DMS79 treated with DMSO at 0.1 percent for 48 hours (cell line): ENCODE data around the gene RNF151.

Experiments used
- DNase-seq: peaks from one replicate; lab custom pipeline; 2025; lab: John Stamatoyannopoulos, UW

Gene RNF151

DNA sequence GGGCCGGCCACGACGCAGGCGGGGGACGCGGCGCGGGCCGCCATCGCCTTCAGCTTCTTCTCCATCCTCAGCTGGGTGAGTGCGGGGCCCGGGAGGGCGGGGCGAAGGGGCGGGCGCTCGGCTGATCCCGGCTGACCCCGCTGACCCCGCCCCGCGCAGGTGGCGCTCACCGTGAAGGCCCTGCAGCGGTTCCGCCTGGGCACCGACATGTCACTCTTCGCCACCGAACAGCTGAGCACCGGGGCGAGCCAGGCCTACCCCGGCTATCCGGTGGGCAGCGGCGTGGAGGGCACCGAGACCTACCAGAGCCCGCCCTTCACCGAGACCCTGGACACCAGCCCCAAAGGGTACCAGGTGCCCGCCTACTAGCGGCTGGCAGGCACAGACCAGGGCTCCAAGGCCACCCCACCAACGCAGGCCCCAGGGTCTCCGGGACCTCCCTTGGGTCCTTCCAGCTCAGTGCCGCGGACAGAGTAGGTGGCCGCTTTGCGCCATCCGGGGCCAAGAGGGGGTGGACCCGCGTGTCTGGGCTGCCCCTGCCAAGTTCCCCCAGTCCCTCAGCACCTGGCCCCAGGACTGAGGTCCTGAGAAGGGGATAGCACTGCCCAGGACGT, 26.2 kb downstream of the RNF151 start:
- no peak for DNase-seq

DNA sequence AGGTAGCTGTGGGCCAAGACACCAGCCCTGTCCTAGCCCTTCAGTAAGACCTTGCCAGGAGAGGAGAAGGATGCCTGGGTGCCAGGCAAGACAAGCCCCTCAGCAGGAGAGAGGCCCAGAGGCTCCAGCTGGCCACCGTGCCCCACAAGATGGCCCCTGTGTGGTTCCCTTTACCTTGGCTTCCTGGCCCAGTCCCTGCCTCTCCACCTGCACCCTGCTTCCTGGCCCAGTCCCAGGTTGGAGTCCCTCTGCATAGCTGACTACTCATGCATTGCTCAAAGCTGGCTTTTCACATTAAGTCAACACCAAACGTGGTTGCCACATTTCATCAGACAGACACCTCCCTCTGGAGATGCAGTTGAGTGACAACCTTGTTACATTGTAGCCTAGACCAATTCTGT, 27.1 kb downstream of the RNF151 start:
- no peak for DNase-seq

DNA sequence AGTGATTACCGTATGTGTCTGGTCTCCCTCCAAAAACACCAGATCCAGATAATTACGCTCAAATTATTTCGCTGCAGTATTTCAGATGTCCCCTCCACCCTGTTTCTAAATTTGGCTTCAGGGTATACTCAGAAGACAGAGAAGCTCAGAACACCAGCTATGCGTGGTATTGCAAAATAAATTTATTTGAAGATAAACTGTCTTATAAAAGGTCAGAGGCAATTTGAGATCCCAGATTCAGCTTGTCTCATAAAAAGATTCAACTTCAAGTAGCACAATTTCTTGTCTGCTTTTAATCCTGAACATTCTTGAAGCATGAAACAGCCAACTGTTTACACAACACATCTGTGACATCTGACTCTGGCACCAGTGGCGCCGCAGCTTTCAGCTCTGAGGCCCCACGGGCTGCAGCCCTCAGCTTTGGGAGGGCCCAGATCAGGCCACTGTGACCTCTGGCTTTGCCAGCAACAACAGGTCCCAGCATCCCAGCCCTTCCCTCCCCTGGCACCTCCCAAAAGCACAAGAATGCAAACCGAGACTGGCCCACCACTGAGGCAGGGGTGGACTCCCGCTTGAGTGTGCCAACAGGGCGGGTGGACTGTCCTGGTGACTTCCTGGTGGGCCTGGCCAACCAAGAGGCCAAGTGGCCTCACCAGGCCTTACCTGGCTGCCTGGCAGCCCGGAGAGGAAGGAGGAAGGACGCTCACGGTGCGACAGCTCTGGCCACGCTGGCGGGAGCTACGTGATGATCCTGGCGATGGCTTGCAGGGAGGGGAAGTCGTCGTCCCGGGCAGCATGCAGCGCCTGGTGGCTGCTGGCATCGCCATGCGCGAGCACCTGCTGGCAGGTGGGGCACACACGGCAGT, 31.1 kb downstream of the RNF151 start:
- DNase-seq: no peak

DNA sequence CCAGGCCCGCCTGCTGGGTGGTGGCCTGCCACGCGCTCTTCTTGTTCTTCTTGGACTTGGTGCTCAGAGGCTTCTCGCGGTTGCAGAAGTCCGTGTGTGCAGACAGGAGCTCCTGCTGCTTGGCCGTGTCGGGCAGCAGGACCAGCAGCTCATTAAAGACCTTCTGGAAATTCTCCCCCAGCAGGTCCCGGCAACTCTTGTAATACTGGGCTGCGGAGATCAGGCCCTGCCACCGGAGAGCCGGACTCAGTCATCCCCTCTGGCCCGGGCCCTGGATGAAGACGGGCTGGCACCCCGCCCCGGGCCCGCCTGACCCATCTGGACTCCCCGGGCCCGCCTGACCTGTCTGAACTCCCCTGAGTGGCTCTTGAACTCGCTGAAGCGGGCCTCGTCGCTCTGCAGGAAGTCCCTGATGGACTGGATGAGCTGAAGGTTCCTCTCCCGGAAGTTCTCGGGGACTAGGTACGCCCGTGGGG, 31.7 kb downstream of the RNF151 start:
- DNase-seq: no peak

DNA sequence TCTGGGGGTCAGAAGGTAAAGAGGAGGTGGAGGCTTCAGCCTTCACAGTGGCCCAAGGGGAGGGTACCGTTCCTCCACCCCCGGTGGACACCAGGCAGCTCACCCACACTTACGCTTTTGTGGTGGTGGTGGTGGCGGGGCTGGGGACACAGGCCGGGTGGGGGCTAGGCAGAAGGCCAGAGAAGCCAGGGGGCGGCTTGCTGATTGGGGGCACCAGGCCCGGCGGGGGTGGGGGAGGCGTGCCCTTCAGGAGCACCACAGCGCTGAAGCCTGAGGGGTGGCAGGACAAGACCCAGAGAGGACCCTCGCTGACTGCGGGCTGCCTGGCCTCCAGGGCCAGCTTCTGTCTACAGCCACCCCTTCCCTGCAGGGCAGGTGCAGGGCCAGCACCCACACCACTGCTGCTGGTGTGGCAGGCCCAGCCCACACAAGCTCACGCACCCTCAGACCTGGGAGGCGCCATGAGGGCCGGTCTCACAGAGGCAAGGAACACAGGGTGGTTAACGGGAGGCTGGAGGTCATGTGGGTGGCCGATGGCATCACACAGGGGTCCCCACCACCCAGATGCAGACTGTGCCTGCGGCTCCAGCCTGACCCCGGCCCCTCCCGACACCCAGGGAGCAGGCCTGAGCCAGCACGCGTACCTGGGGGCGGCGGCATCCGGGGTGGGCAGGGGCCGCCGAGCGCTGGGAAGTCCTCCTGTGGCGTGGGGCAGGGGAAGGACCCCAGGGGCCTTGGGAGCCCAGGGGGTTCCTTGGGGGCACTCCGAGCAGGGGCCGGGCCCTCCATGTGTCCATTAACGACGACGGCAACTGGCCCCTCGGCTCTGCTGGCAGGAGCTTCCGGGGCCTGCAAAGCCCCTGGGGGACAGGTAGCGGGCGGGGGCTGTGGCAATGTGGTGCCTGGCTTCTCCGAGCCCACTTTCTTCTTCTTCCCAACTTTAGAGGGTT, 32.5 kb downstream of the RNF151 start:
- no peak for DNase-seq

DNA sequence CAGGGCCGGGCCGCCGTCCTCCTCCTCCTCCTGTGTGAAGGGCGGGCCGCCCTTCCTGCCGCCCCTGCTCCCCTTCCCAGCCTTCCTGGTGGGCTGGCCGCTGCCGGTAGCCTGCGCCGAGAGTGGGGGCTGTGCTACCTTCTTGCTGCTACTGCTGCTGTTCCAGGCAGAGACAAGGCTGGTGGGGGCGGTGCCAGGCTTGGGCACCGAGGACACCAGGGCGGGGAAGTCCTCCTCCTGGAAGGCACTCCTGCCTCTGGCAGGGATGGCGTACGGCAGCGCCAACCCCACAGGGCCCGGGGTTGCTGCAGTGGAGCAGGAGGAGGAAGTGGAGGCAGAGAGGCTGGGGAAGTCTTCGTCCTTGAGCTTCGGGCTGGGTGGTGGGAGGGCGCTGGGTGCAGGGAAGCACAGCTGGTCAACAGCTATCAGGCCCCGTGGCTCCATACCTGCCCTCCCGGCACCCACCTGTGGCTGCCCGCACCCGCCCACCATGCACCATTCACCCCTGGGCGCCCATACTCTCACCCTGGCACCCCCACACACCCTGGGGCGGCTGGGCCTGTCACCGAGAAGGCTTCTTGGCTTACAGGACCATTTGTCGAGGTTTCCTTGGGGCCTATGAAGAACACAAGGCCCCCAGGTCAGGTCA, 33.3 kb downstream of the RNF151 start:
- DNase-seq: no peak

GRCh38 chr16:2001035-2001434, 34.4 kb downstream of the RNF151 start:
- DNase-seq: no peak

DNA sequence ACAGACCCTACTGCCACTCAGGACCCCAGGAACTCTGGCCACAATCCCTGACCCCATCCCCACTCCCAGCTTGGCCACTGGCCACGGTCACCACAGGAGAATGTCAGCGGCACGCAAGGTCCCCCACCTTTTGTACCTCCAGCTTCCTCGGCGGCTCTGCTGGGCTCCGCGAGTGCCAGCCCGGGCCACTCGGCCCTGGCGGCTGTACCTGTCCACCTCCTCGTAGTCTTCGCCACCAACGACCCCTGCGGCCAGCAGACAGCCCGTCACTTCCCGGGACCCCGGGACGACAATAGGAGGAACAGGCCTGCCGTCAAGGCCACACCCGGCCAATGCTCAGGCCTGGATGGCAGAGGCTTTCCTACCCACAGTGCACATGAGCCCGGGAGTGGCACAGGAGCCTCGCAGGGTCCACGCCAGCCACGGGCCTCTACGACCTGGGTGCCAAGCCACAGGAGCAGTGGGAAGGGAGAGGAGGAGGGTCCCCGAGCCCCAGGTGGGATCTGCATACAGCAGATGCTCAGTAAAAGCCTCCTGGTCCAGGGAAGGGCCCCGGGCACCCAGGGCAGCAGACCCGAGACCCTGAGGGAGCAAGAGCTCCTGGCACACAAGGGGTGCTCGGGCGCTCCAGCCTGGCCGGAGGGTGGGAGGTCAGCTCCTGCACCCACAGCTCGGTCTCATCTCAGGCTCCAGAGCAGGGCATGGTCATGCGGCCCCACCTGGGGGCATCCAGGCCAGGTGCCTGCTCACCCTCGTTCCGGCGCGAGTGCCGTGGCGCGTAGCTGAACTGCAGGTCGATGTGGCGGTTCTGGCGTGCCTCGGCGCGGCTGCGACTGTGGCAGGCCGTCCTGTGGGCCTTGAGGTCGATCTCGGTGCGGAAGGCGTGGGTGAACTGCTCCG, 35.0 kb downstream of the RNF151 start:
- no peak for DNase-seq

DNA sequence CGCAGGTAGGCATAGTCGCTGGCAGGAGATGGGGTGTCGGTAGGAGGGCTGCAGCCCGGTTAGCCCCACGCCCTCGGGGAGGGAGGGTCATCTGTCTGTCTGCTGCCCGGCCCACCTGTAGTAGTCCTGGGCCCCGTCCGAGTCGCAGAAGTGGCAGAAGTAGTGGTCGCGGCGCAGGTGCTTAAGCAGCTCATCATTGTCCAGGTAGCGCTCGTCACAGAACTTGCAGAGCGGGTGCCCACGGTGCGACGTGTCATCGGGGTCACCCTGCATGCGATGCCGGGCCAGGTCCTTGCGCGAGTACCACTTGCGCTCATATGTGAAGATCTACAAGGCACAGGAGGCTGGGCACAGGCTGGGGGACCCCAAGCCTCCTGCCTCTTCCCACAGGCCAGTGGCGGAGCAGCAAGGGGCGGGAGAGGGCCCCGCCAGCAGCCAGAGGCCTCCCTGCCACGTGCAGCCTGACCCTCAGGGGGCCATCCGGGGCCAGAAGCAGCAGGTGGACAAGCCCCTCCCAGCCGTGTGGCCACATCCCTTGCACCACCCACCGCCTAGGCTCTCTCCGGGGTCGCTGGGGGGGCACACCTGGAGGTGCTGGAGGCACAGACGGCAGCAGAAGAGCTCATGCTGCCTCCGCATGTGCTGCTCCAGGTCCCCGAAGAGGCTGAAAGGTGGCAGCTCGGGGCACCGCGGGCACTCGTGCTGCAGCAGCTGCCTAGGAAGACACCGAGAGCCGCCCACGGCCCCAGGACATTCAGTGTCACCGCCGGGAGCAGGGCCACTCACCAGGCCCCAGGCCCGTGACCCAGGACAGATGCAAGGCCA, 36.0 kb downstream of the RNF151 start:
- no peak for DNase-seq

- DNase-seq: no peak
Measured at GRCh38 chr16:2003231-2003826, 36.7 kb downstream of the RNF151 start.

DNA sequence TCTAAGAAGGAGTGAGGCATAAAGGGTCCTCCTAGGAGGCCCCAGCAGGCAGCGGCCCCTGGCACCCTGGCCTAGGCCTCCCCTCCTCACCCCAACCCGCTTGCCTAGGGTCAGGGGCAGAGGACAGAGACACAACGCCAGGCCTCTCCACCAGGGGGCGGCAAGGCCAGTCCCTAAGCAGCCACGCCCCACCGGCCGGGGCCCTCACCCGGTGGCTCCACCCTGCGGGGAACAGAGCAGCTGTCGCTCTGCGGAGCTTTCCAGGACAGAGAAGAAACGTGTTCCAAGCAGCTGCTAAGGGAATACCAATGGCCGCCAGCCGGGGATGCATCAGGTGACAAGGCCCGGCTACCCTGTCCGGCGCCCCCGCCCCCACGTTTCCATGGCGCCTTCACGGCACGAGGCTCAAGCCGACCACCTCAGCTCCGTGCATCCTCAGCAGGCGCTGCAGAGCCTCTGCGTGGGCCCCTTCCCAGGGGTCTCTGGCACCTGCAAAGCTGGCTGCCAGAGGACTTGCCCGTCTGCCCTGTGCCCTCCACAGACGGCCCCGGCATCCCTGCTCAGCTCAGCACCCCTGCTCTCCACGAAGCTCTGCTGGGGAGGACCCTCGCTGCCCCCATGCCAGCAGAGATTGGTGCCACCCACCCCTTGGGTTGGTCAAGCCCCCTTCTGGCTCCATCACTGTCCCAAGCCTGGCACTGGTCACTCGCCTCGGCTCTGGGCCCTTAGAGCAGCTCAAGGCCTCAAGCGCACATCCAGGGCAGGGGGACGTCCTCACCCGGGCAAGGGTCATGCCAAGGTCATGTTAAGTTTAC, 37.4 kb downstream of the RNF151 start:
- DNase-seq: peak; percentile 13

- no peak for DNase-seq
Measured at GRCh38 chr16:2004795-2005517, 38.3 kb downstream of the RNF151 start.

GRCh38 chr16:2005646-2006045, 39.0 kb downstream of the RNF151 start:
- DNase-seq: peak; percentile 29

DNA sequence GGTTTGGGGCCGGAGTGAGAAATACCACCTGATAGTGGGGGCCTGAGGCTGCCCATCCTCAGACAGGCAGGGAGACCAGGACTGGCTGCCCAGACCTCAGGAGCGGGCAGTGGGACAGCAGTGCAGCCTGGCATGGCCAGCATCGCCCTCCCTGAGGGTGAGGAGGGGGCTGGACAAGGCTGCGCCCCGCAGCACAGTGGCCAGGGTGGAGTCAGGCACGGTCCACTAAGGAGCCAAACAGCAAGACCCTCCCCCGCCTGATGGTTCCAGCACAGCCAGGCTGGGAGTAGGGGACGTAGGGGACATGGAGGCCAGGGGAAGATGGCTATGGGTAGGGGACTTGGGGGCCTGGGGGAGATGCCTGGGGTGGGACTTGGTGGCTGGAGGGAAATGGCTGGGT, 39.7 kb downstream of the RNF151 start:
- DNase-seq: no peak

GRCh38 chr16:2007081-2007836, 40.6 kb downstream of the RNF151 start:
- DNase-seq: no peak

DNA sequence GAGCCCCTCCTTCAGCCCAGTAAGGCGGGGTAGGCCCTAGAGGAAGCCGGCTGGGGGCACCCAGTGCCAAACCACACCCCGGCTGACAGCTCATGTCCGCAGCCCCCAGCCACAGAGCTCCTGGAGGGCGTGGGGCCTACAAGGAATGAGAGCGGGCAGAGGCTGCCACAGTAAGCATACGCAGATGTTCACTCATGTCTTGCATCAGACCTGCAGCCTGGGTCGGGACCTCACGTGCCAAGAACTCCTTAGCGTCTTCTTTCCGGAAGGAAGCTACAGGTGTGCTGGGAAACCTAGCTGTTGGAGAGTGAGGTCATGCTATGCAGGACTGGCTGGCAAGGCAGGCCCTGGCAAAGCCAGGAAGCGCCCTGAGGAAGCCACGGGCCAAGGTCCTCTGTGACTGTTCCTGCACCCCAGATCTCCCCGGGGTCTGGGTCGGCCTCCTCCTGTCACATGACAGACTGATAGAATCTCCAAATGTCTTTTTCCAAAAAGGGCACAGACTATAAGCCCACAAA, 41.4 kb downstream of the RNF151 start:
- DNase-seq: no peak

DNA sequence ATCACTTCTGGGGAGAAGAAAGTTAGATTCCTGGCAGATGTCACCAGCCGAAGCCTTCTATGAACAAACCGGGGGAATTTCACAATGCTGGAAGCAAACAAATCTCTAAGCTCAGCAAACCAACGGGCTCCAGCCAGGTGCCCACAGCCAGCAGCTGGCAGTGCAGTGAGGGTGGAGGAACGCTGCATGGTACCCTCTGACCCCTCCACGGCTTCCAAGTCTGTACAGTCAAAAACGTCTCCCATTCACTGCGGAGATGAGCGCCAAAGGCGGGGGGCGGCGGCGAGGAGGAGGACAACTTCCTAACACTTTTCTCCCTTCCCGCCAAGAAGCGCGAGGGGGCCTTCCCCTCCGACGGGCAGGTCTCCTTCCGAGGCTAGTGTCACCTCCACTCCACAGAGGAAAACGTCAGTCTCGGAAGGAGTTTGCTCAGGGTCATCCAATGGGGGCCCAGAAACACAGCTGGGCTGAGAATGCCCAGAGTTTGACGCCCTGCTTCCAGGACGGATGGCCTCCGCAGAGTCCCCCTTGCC, 42.0 kb downstream of the RNF151 start:
- DNase-seq: no peak
